Measurements from ENCODE around the gene TECPR1.

GRCh38 chr7:98223898-98224700 lies 27.9 kb downstream of the TECPR1 start:
- TF ChIP-seq YY1 (IDR thresholded peaks at IDR 0.05; ENCODE audit: low read depth, low read length) (no peak), CTCF (IDR thresholded peaks at IDR 0.05; ENCODE audit: control extremely low read depth in 1 of 3, insufficient read depth in 1 of 3, low read depth in 1 of 3, low read length in 3 of 3) (no peak), PHF8 (conservative IDR thresholded peaks at IDR 0.05; ENCODE audit: low read depth, low read length) (no peak), SIN3A (conservative IDR thresholded peaks at IDR 0.05 in 1 of 2, IDR thresholded peaks at IDR 0.05 in 1 of 2; ENCODE audit: low read depth in 1 of 2, low read length in 2 of 2) (no peak), MAFK (IDR thresholded peaks at IDR 0.05; ENCODE audit: low read depth, low read length) (no peak)
